Activated CD4-positive, alpha-beta T cell treated with anti-CD3 and anti-CD28 coated beads, Interleukin-2, amount 50 U/mL, for 4 hours (primary cell): ENCODE measurements around the gene PAPPA.

Experiments
- DNase-seq, 2 experiments: peaks; one replicate each; pipeline ENCODE4 v3.0.0-alpha.2; 2020

PAPPA gene

DNA sequence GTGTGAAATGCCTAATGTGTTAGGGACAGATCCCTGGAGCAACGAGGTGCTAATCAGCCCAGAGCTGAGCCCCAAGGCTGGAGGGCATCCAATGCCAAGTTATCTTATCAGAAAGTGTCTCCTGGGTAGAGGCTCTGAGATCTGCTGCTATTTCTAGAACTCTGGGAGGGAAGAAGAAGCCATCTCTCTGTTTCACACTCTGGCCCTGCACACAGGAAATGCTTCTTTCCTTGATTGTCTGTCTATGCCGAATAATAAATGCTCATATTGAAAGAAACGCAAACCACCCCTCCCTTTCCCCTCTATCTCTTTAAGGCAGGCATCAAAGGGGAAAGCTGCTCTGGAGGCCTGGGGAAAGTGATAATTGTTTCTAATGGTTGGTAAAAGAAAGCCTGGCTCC is 166.7 kb downstream of the PAPPA start:
- no peak for DNase-seq

DNA sequence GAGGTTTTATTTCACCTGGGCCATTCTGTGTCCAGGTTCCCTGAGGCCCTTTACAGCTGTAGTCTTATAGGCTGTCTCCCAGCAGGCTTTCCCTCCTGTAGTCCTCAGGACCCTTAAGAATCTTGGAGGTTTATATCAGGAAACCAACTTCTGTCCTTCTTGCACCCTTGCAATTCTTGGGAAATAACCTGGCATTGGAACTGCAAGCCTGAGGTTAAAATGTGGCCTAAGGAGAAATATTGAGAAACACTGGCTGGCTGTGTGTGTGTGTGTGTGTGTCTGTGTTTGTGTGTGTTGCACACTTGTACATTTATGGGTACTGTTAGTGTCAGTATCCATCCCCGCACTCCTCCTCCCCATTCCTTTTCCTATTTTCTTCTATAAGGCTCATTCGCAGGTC is 168.9 kb downstream of the PAPPA start:
- DNase-seq: no peak

GRCh38 chr9:116323012-116323411 is 169.4 kb downstream of the PAPPA start:
- DNase-seq: no peak

DNA sequence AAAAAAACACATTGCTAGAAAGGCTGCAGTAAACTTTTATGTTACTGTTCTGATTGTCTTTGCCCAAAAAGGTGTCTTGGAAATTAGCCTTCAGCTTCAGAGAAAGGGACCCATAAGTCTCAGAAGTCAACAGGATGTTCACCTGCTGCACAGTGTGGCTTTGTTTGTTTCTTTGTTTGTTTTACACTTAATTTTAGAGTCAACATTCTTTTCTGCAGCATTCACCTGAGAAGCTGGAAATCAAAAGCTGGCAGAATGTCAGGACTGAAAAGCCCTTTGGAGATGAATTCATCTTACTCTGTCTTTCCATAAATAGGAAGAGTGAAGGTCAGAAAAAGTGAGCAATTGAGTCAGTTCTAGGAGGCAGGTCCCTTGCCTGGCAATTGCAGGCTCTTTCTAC is 170.0 kb downstream of the PAPPA start:
- DNase-seq: no peak

DNA sequence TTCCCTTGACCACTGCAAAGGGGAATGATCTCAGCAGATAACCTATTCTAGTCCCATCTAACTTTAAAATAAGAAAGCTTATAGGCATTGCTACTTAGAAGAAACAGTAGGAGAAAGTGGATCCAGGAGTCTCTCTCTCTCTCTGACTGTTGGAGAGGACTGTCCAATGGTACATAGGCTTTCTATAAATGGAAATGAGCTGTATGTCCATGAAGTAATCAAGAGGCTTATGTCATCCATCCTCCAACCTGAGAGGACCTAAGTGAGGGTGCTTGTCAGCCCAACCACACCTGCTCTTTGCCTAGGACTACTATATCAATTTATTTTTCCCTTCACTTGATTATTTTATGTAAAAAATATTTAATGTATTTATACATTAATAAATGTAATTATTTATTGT is 172.3 kb downstream of the PAPPA start:
- no peak for DNase-seq

GRCh38 chr9:116327701-116328405 is 174.3 kb downstream of the PAPPA start:
- DNase-seq: no peak

- no peak for DNase-seq
These were observed 175.9 kb downstream of the PAPPA start for GRCh38 chr9:116329470-116329869.

- no peak for DNase-seq
These were observed 177.7 kb downstream of the PAPPA start for GRCh38 chr9:116331241-116331640.

- DNase-seq: no peak
These were observed 178.5 kb downstream of the PAPPA start for GRCh38 chr9:116332090-116332489.

GRCh38 chr9:116333254-116333653 is 179.7 kb downstream of the PAPPA start:
- DNase-seq: no peak

DNA sequence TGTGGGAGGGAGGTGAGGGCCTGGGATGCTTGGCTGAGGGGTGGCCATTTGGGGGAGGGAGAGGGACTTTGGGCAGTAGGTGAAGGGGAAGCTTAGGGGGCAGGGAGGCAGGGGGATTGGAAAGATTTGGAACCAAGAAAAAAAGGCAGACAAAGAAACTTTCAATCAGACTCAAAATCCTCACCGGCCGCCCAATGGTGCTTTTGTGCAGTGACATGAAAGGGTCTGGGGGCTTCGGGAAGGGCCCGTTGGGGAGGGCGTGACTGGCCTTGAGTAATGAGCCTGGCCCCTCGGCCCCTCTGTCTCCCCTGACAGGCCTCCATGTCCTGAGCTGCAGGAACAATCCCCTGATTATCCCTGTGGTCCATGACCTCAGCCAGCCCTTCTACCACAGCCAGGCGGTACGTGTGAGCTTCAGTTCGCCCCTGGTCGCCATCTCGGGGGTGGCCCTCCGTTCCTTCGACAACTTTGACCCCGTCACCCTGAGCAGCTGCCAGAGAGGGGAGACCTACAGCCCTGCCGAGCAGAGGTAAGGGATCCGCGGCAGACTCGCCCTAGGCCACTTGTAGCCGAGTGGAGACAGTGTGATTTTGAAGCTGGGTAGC is 181.1 kb downstream of the PAPPA start:
- no peak for DNase-seq

- DNase-seq: no peak
These were observed 181.8 kb downstream of the PAPPA start for GRCh38 chr9:116335392-116335791.

DNA sequence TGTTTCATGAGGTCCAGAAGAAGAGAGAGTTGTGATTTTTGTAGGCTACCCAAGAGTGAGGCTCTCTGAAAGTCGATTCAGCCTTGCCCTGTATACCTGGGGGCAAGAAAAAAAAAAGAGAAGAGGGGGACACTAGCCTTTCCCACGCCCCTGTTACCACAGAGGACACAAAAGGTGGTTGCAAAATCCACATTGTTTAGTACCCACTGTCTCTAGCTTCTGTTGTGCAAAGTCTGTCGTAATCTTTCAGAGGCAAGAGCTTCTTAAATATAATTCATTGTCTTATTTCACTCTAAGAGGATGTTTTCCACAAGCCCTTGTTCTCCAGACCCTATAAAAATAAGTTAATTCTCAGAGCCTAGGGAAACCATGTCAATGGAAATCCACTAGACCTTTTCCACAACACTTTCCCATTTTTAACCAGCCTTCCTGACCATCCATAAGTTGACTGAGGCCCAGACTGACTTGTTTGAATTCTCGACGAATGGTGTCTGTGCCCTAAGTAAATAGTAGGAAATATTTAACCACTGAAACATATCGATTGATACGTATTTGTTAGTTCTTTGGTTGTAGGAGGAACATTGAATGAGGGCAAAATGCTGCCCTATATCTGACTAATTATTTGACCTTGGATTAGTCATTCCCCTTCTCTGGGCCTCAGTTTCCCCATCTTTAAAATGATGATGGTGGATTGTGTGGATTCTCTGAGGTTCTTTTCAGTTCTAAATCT is 182.7 kb downstream of the PAPPA start:
- no peak for DNase-seq

- DNase-seq: no peak
These were observed 183.4 kb downstream of the PAPPA start for GRCh38 chr9:116337015-116337414.

GRCh38 chr9:116340270-116340669 is 186.7 kb downstream of the PAPPA start:
- no peak for DNase-seq

DNA sequence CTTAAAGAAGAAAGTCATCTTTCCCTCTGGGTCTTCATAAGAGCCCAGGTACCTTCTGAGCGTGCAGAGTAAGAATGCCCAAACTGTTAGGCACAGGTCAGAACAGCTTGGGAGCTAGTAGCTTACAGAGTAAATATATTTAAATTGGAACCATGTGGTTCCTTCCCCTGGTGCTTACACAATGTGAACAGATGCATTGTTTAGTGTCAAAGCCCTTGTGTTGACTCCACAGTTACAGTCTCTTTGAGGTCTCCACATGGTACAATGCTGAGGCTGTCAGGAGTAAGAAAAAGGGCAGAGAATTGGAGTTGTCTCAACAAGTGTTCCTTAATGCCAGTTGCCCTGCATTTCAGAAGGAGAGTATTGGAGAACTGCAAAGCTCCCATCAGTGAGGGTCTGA is 188.5 kb downstream of the PAPPA start:
- DNase-seq: no peak

GRCh38 chr9:116342941-116343340 is 189.3 kb downstream of the PAPPA start:
- no peak for DNase-seq

GRCh38 chr9:116344416-116344815 is 190.8 kb downstream of the PAPPA start:
- no peak for DNase-seq

GRCh38 chr9:116345393-116345792 is 191.8 kb downstream of the PAPPA start:
- no peak for DNase-seq

- no peak for DNase-seq
These were observed 192.2 kb downstream of the PAPPA start for GRCh38 chr9:116345817-116346216.

DNA sequence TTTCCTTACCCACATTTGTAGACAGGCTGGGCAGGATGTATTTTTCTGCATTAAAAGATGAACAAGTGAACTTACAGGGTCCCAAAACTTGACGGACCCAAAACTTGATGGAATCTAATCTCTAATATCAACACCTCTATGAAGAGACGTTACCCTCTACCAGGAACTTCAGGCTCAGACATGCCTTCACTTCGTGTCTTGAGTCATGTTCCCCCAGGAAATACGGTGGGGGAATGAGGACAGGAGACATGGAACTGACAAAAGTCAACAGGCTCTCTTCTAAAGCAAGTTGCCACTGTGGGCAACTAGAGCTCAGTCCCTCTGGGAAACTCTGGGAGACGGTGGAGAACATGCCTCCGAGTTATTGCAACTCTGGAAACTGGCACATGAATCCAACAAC is 196.1 kb downstream of the PAPPA start:
- DNase-seq: no peak

DNA sequence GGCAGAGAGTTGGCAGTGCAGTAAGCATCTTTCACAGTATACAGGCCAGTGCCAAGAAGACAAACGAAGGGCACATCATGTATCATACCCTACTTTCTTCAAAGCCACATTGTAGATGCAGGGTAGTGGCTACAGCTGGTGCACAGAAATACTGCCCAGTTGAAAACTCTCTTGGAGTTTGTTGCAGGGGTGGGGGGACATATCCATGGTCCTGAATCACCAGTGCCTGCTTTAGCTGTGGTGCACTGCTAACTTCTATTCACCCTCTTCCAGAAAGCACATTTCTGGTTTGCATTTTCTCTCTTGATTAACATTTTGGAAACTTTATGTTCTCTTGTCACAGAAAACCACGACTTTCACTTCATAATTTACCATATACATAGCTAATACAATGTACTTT is 196.6 kb downstream of the PAPPA start:
- DNase-seq: no peak

- no peak for DNase-seq
These were observed 199.4 kb downstream of the PAPPA start for GRCh38 chr9:116352958-116353357.
